A549 treated with DMSO at 1 μM for 4 hours (cell line): ENCODE measurements around the gene ZNF485. TPM values are rescaled to one million over a fixed set of nuclear protein-coding genes. Genes with fewer than 3 reads are reported as not detected.

Source experiments
- total RNA-seq: library from RNA; stranded (reverse); fragments of 200-300 nt; extraction: Qiagen RNA extraction; gene quantifications from 5 replicates; pipeline ENCODE4 v1.2.3, GENCODE V29; 2022; ENCODE audit warnings: low read depth

ZNF485 gene
- 1.9 to 2.2 TPM (median 2.1 TPM) in 5 replicates for total RNA-seq

DNA sequence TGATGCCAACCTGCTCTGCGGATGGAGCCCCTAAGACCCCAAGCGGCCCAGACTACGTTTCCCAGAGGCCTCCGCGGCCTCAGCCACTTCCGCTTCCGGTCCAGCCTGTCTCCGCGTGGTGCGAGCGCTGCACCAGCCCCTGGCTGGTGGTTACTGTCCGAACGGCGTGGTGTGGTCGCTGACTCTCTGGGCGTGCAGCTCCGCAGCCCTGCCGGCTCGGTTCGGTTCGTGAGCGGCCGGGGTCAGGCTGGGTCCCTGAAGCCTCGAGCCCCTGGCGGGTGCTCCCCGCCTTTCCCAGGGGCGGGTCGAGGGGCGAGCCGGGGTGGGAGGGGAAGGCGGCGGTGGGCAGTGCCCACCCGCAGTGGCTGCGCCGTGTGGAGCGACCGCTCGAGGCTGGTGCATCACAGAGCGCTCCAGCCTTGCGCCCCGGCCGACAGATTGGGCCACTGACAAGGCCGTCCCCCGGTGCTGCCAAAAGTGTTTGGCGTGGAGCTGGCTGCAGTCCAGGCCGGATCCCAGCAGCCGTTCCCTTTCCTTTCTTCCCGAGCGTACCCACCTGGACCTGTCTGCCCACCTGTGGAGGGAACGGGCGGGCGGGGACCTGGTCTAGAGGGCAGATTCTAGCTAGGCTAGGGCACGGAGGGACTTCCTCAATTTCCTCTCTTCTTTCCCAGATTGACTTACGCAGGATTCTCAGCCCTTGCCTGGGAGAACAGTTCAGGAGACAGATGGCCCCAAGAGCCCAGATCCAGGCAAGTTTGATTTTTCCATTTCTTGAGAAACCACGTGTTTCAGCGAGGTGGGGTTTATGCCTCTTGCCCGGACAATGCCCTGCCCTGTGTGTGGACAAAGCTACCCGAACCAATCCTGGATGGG, at the start of gene ZNF485:
Gene ZNF485 (plus strand): TSS at position 116 of the 876 bp plus-strand sequence. CDS start 613 bp downstream, at position 729.

DNA sequence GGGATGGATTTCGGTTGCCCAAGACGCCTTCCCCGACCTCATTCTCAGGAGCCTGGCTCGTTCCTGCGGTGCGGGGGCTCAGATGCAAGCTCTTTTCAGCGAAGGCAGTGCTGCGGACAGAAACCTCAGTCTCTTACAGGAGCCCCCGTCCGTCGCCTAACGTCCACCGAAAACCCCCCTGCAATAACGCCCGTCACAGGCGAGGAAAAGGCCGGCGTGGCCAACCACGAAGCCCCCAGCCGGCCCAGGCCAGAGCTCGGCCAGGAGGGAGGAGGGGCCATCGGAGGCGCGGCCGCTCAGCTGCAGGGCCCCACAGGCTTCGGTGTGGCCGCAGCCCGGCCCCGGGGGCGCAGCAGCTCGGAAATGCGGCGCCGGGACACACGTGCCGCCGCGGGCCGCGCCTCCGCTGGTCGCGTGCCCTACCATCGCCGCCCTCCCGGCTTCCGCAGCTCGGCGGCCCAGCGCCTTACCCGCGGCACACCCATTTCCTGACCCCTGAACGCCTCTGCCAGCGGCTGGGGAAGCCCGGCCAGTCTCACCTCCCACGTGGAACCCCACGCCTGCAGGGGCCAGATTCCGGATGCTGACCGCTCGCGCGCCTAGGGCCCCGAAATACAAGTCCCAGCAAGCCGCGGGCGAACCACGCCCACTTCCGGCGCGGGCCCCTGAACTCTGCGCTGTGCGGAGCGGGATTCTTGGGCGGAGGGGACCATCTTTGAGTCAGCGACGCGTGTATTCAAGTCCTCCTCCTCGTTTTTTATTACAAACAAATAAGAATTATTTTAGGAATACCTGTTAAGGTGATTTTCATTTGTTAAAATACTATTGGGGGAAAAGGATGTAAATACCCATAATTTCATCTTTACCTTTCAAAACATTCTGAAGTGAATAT, 32.0 kb upstream of the ZNF485 start, which contains the start of gene ZNF239:
Gene ZNF239 (minus strand): TSS at position 616 of the 892 bp plus-strand sequence. CDS start 16,537 bp downstream, outside the sequence.

GRCh38 chr10:43648398-43649184, 42.4 kb downstream of the ZNF485 start, which contains the start of gene ZNF32:
ZNF32 (minus strand) TSS chr10:43648881; CDS start chr10:43646133, 2,748 bp downstream.

Other genes starting within 250 kb of the ZNF485 start
- not detected in 5 replicates for gene FXYD4, start 234.8 kb upstream of the ZNF485 start, total RNA-seq
- 320 to 358 TPM (median 347 TPM) in 5 replicates for gene HNRNPF, start 197.3 kb upstream of the ZNF485 start, total RNA-seq
- gene ZNF487, start 169.3 kb upstream of the ZNF485 start, total RNA-seq = 5.6 to 7.2 TPM (median 7.0 TPM) in 5 replicates
- gene ZNF239, start 31.8 kb upstream of the ZNF485 start, total RNA-seq = 2.3 to 3.1 TPM (median 2.5 TPM) in 5 replicates
- gene ZNF32, start 42.4 kb downstream of the ZNF485 start, total RNA-seq = 15.6 to 18.0 TPM (median 16.2 TPM) in 5 replicates